Activated B cell treated with CpG ODN at 0.5 μM for 24 hours (primary cell): ENCODE results near the gene FHDC1. TPM values are rescaled to one million over a fixed set of nuclear protein-coding genes. Genes with fewer than 3 reads are reported as not detected.

Experiments
- ATAC-seq: fragments of 200-7000 bp; cut with Tn5 transposase; one replicate; pipeline ENCODE4 v1.10.0; 2021; ENCODE audit warnings: low read depth, mild to moderate bottlenecking, moderate library complexity
- CTCF ChIA-PET: fragments of 350-600 bp; sonication (Branson Sonifier 250); formaldehyde crosslinking; loops from one replicate; lab custom pipeline; 2021; ENCODE audit warnings: antibody characterized with exemption; lab: Charles Lee
- POLR2A ChIA-PET: fragments of 350-600 bp; sonication (Branson Sonifier 250); formaldehyde crosslinking; loops from one replicate; lab custom pipeline; 2021; ENCODE audit warnings: antibody characterized with exemption; lab: Charles Lee
- DNase-seq: peaks from one replicate; pipeline ENCODE4 v3.0.0; 2022
- H3K27ac Mint-ChIP-seq: one replicate; pipeline ENCODE4 v1.8.0; 2020; ENCODE audit warnings: mixed read lengths
- H3K27me3 Mint-ChIP-seq: one replicate; pipeline ENCODE4 v1.8.0; 2021; ENCODE audit warnings: mixed read lengths
- H3K36me3 Mint-ChIP-seq: one replicate; pipeline ENCODE4 v1.8.0; 2021; ENCODE audit warnings: low read depth, mixed read lengths
- H3K4me1 Mint-ChIP-seq: one replicate; pipeline ENCODE4 v1.8.0; 2021; ENCODE audit warnings: mixed read lengths
- H3K4me3 Mint-ChIP-seq: one replicate; pipeline ENCODE4 v1.8.0; 2020; ENCODE audit warnings: mild to moderate bottlenecking, mixed read lengths
- H3K9me3 Mint-ChIP-seq: one replicate; pipeline ENCODE4 v1.8.0; 2020; ENCODE audit warnings: mixed read lengths
- CTCF ChIP-seq: fragments of 200-600 bp; IDR thresholded peaks from one replicate; pipeline ENCODE4 v1.8.0; 2022; ENCODE audit warnings: antibody characterized with exemption, mild to moderate bottlenecking
- intact Hi-C: fragments of 100-400 bp; cut with micrococcal nuclease; formaldehyde crosslinking; loops from one replicate; pipeline ENCODE4 v1.15.1; 2024
- total RNA-seq: library from RNA; stranded (reverse); gene quantifications from 2 replicates; pipeline ENCODE4 v1.2.3, GENCODE V29; 2022

The FHDC1 gene
- total RNA-seq, 1 donor from 2014 or later = 0.33 TPM

- Mint-ChIP-seq H3K4me1 (peaks cover 2% of the 10 kb centered on the region), H3K27me3 (no peaks in the 10 kb centered on the region), H3K27ac (no peak overlapping the region), H3K9me3 (peaks cover 3% of the 10 kb centered on the region), H3K4me3 (no peak overlapping the region), H3K36me3 (no peaks in the 10 kb centered on the region)
- ChIA-PET CTCF (no interaction called here), POLR2A (no interaction called here)
- intact Hi-C loops = no loop called here
- ATAC-seq (no peak), DNase-seq (no peak)
- TF ChIP-seq CTCF = no peak
Observed at GRCh38 chr4:153023692-153024394, 87.7 kb downstream of the FHDC1 start.

GRCh38 chr4:153024466-153024865, 88.3 kb downstream of the FHDC1 start:
- no peak overlapping the region for H3K4me3 Mint-ChIP-seq
- TF ChIP-seq CTCF = no peak

GRCh38 chr4:153025406-153025805, 89.3 kb downstream of the FHDC1 start:
- H3K27me3 Mint-ChIP-seq = no peaks in the 10 kb centered on the region
- CTCF ChIA-PET = no interaction called here
- ATAC-seq = no peak
- no peak for DNase-seq
- no peak for TF ChIP-seq CTCF
- intact Hi-C loops = no loop called here
- POLR2A ChIA-PET = no interaction called here
- peaks cover 14% of the 10 kb centered on the region for H3K9me3 Mint-ChIP-seq
- peaks cover 2% of the 10 kb centered on the region for H3K4me1 Mint-ChIP-seq
- H3K27ac Mint-ChIP-seq = no peak overlapping the region
- no peaks in the 10 kb centered on the region for H3K36me3 Mint-ChIP-seq
- H3K4me3 Mint-ChIP-seq = no peak overlapping the region

More at GRCh38 chr4:153024466-153024865, 88.3 kb downstream of the FHDC1 start:
- ChIA-PET POLR2A (no interaction called here), CTCF (no interaction called here)
- no peaks in the 10 kb centered on the region for H3K27me3 Mint-ChIP-seq
- intact Hi-C loops = no loop called here
- DNase-seq (no peak), ATAC-seq (no peak)
- H3K36me3 Mint-ChIP-seq = no peaks in the 10 kb centered on the region
- peaks cover 8% of the 10 kb centered on the region for H3K9me3 Mint-ChIP-seq
- peaks cover 2% of the 10 kb centered on the region for H3K4me1 Mint-ChIP-seq
- H3K27ac Mint-ChIP-seq = no peak overlapping the region

GRCh38 chr4:153026591-153027346, 90.6 kb downstream of the FHDC1 start:
- intact Hi-C loops = no loop called here
- Mint-ChIP-seq H3K4me1 (peaks cover 2% of the 10 kb centered on the region), H3K27ac (no peak overlapping the region), H3K36me3 (no peaks in the 10 kb centered on the region), H3K9me3 (peaks cover 20% of the 10 kb centered on the region), H3K4me3 (no peak overlapping the region), H3K27me3 (no peaks in the 10 kb centered on the region)
- ATAC-seq (no peak), DNase-seq (no peak)
- ChIA-PET CTCF (no interaction called here), POLR2A (no interaction called here)
- no peak for TF ChIP-seq CTCF

DNA sequence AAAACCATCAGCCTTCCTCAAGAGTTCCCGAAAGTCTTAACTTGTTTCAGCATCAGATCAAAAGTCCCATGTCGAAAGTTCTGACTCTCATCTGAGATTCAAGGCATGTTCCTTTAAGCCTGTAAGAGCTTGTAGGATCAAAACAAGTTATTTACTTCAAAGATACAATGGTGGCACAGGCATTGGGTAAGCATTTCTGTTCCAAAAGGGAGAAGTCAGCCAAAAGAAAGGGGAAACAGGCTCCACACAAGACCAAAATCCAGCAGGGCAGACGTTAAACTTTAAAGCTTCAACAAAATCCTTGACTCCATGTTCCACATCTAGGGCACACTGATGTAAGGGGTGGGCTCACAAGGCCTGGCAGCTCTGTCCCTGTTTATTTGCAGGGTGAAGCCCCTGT, 91.7 kb downstream of the FHDC1 start:
- POLR2A ChIA-PET = no interaction called here
- CTCF ChIA-PET = no interaction called here
- Mint-ChIP-seq H3K36me3 (no peaks in the 10 kb centered on the region), H3K4me3 (no peak overlapping the region), H3K27me3 (no peaks in the 10 kb centered on the region), H3K9me3 (peaks cover 20% of the 10 kb centered on the region), H3K27ac (no peak overlapping the region), H3K4me1 (peaks cover 2% of the 10 kb centered on the region)
- DNase-seq (no peak), ATAC-seq (no peak)
- intact Hi-C loops = no loop called here
- no peak for TF ChIP-seq CTCF
